H9 (cell line): ENCODE measurements around the gene TMEM151A. TPM values are rescaled to one million over a fixed set of nuclear protein-coding genes. Genes with fewer than 3 reads are reported as not detected.

Experiments
- DNase-seq: peaks from one replicate; pipeline ENCODE4 v3.0.0-alpha.2; 2017
- H2AFZ ChIP-seq: one replicate; pipeline ENCODE4 v1.6.1; 2013; ENCODE audit warnings: mild to moderate bottlenecking, low read length, control low read depth, moderate library complexity
- H2AK5ac ChIP-seq: 2 replicates; pipeline ENCODE4 v1.6.1; 2013; ENCODE audit warnings: low read length, control low read depth, mixed read lengths; ENCODE audit not compliant: insufficient read length
- H2BK120ac ChIP-seq: one replicate; pipeline ENCODE4 v1.6.1; 2013; ENCODE audit warnings: low read depth, mild to moderate bottlenecking, low read length, control low read depth, inconsistent platforms; ENCODE audit not compliant: poor library complexity, severe bottlenecking
- H2BK12ac ChIP-seq: 2 replicates; pipeline ENCODE4 v1.6.1; 2013; ENCODE audit warnings: low read length, control low read depth, mixed read lengths, low read depth; ENCODE audit not compliant: insufficient read length
- H2BK15ac ChIP-seq: 2 replicates; pipeline ENCODE4 v1.6.1; 2013; ENCODE audit warnings: low read depth, low read length, control low read depth
- H2BK20ac ChIP-seq: one replicate; pipeline ENCODE4 v1.6.1; 2013; ENCODE audit warnings: low read depth, mild to moderate bottlenecking, low read length, control low read depth, inconsistent platforms; ENCODE audit not compliant: poor library complexity, severe bottlenecking
- H2BK5ac ChIP-seq: 2 replicates; pipeline ENCODE4 v1.6.1; 2013; ENCODE audit warnings: low read length, control low read depth, mixed read lengths; ENCODE audit not compliant: insufficient read length
- H3K14ac ChIP-seq: 2 replicates; pipeline ENCODE4 v1.6.1; 2013; ENCODE audit warnings: low read length, control low read depth; ENCODE audit not compliant: insufficient read depth
- H3K18ac ChIP-seq: 2 replicates; pipeline ENCODE4 v1.6.1; 2013; ENCODE audit warnings: low read depth, mild to moderate bottlenecking, mixed read lengths, low read length, control low read depth; ENCODE audit not compliant: insufficient read length
- H3K23ac ChIP-seq: 2 replicates; pipeline ENCODE4 v1.6.1; 2013; ENCODE audit warnings: low read length, control low read depth, mixed read lengths, low read depth; ENCODE audit not compliant: insufficient read length
- H3K23me2 ChIP-seq: 2 replicates; pipeline ENCODE4 v1.6.1; 2013; ENCODE audit warnings: low read depth, mild to moderate bottlenecking, mixed read lengths, low read length, control low read depth; ENCODE audit not compliant: insufficient read length, poor library complexity, severe bottlenecking
- H3K27ac ChIP-seq: 2 replicates; pipeline ENCODE4 v1.5.1; 2013; ENCODE audit warnings: low read length, control low read depth, mixed read lengths, low read depth; ENCODE audit not compliant: insufficient read length
- H3K27me3 ChIP-seq: 2 replicates; pipeline ENCODE4 v1.6.1; 2013; ENCODE audit warnings: low read length, control low read depth, inconsistent platforms; ENCODE audit not compliant: insufficient read depth
- H3K4ac ChIP-seq: 2 replicates; pipeline ENCODE4 v1.6.1; 2013; ENCODE audit warnings: low read depth, mild to moderate bottlenecking, control low read depth, inconsistent platforms, low read length, moderate library complexity
- H3K4me1 ChIP-seq: 2 replicates; pipeline ENCODE4 v1.6.1; 2013; ENCODE audit warnings: low read length, control low read depth, inconsistent platforms; ENCODE audit not compliant: insufficient read depth
- H3K4me2 ChIP-seq: 2 replicates; pipeline ENCODE4 v1.6.1; 2013; ENCODE audit warnings: low read length, control low read depth, mixed read lengths; ENCODE audit not compliant: insufficient read length, insufficient read depth
- H3K56ac ChIP-seq: 2 replicates; pipeline ENCODE4 v1.6.1; 2013; ENCODE audit warnings: low read depth, mild to moderate bottlenecking, mixed read lengths, low read length, control low read depth; ENCODE audit not compliant: insufficient read length
- H3K79me1 ChIP-seq: 2 replicates; pipeline ENCODE4 v1.6.1; 2013; ENCODE audit warnings: low read depth, mild to moderate bottlenecking, moderate library complexity, low read length, control low read depth, inconsistent platforms; ENCODE audit not compliant: insufficient read depth, poor library complexity, severe bottlenecking
- H3K79me2 ChIP-seq: 2 replicates; pipeline ENCODE4 v1.6.1; 2013; ENCODE audit warnings: low read length, control low read depth, inconsistent platforms; ENCODE audit not compliant: insufficient read depth
- H3K9ac ChIP-seq: 2 replicates; pipeline ENCODE4 v1.6.1; 2013; ENCODE audit warnings: low read length, control low read depth, mixed read lengths; ENCODE audit not compliant: insufficient read length; ENCODE audit errors: extremely low read depth
- H3K9me3 ChIP-seq: one replicate; pipeline ENCODE4 v1.6.1; 2013; ENCODE audit warnings: low read depth, low read length, inconsistent platforms; ENCODE audit not compliant: control insufficient read depth
- H3T11ph ChIP-seq: one replicate; pipeline ENCODE4 v1.6.1; 2013; ENCODE audit warnings: mild to moderate bottlenecking, low read length, control low read depth, inconsistent platforms
- H4K20me1 ChIP-seq: one replicate; pipeline ENCODE4 v1.6.1; 2013; ENCODE audit not compliant: control insufficient read depth, insufficient read length, insufficient read depth
- H4K5ac ChIP-seq: 2 replicates; pipeline ENCODE4 v1.6.1; 2013; ENCODE audit warnings: low read depth, mild to moderate bottlenecking, mixed read lengths, low read length, control low read depth; ENCODE audit not compliant: insufficient read length
- H4K8ac ChIP-seq: replicated peaks from 2 replicates; pipeline ENCODE4 v1.6.1; 2013; ENCODE audit warnings: low read length, control low read depth, mixed read lengths, low read depth; ENCODE audit not compliant: insufficient read length
- H4K91ac ChIP-seq: 2 replicates; pipeline ENCODE4 v1.6.1; 2013; ENCODE audit warnings: low read depth, mild to moderate bottlenecking, moderate library complexity, mixed read lengths, low read length, control low read depth; ENCODE audit not compliant: insufficient read length
- H3K27ac Mint-ChIP-seq, 3 experiments: 2 replicates in 2 of 3; 3 replicates in 1 of 3; pipeline ENCODE4 v1.8.0; 2020 to 2021; ENCODE audit warnings: mixed read lengths in 3 of 3, mild to moderate bottlenecking in 1 of 3, moderate library complexity in 1 of 3
- H3K27me3 Mint-ChIP-seq: 2 replicates; pipeline ENCODE4 v1.8.0; 2021; ENCODE audit warnings: low read depth, mild to moderate bottlenecking, moderate library complexity, mixed read lengths
- H3K36me3 Mint-ChIP-seq, 3 experiments: 2 replicates in 2 of 3; 3 replicates in 1 of 3; pipeline ENCODE4 v1.8.0; 2020 to 2021; ENCODE audit warnings: low read depth in 3 of 3, mixed read lengths in 3 of 3; ENCODE audit not compliant: insufficient read depth in 1 of 3
- H3K4me1 Mint-ChIP-seq, 2 experiments: 2 replicates each; pipeline ENCODE4 v1.8.0; 2020; ENCODE audit warnings: mixed read lengths in 2 of 2
- H3K4me3 Mint-ChIP-seq, 2 experiments: 2 replicates in 1 of 2; 3 replicates in 1 of 2; pipeline ENCODE4 v1.8.0; 2020 to 2021; ENCODE audit warnings: mild to moderate bottlenecking in 2 of 2, mixed read lengths in 2 of 2, moderate library complexity in 1 of 2
- H3K9me3 Mint-ChIP-seq, 2 experiments: 2 replicates in 1 of 2; 3 replicates in 1 of 2; pipeline ENCODE4 v1.8.0; 2020; ENCODE audit warnings: mild to moderate bottlenecking in 2 of 2, mixed read lengths in 2 of 2, moderate library complexity in 1 of 2
- WGBS: extraction: QIAGEN DNeasy Blood & Tissue Kit; methylation state at CpG from one replicate; pipeline ENCODE4 v1.1.7; 2013; ENCODE audit warnings: missing lambda C conversion rate, low lambda C conversion rate, mixed read lengths; ENCODE audit not compliant: insufficient read length; ENCODE audit errors: extremely low coverage; 5-methylcytosine and 5-hydroxymethylcytosine counted together
- total RNA-seq: library from RNA; stranded (reverse); gene quantifications from 2 replicates; pipeline ENCODE4 v1.2.1, GENCODE V29; 2021
- TF ChIP-seq, protein P1 (sequence below): fragments of 200-600 bp; sonication (generic); conservative IDR thresholded peaks from 3 replicates; pipeline ENCODE4 v1.8.0; 2021; ENCODE audit warnings: antibody characterized with exemption, mild to moderate bottlenecking

TMEM151A gene
- total RNA-seq, 1 experiment from 2014 or later: 1.2 TPM

DNA sequence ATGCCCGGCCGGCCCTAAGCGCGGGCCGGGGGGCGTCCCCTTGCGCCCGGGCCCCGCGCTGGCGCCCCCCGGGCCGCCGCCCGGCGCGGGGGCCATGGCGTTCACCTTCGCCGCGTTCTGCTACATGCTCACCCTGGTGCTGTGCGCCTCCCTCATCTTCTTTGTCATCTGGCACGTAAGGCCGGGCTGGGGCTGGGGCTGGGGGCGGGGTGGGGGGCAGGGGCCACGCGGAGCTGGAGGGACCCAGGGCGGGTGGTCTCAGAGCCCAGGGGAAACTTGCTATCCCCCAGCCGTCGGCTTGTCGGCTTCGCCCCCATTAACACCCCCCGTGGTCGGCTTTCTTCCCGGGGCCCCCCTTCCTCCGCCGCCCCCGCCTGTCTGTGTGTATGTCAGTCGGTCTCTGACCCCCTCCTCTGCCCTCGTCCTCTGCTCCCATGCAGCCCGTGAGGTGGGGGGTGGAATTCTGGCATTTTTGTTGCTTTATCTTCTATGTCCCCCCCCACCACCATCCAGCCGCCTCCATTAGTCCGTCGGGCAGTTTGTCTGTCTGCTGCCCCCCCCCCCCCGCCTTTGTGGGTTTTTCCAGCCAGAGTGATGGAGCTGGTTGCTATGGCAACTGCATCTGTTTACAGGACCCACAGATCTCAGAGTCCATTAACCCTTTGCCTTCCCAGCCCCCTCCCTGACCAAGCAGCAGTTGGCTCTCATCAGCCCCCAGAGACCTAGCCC lies 13.2 kb upstream of the TMEM151A start:
- Histone ChIP-seq H2BK5ac (no peak overlapping the region), H3K23ac (no peak overlapping the region), H3K4me2 (peak overlapping the region; percentile 18), H4K5ac (no peak overlapping the region), H3K27ac (no peak overlapping the region), H3K4me1 (no peaks in the 10 kb centered on the region), H3T11ph (no peak overlapping the region), H3K23me2 (no peaks in the 10 kb centered on the region), H3K79me2 (no peaks in the 10 kb centered on the region), H3K9me3 (no peaks in the 10 kb centered on the region), H2BK12ac (no peak overlapping the region), H4K20me1 (no peaks in the 10 kb centered on the region), H3K4ac (no peak overlapping the region), H3K14ac (peak overlapping the region; percentile 47; the same call in 1 of the 2 replicates), H3K56ac (no peak overlapping the region), H4K8ac (no peak overlapping the region), H2BK15ac (no peak overlapping the region), H2BK120ac (no peak overlapping the region), H2BK20ac (no peak overlapping the region), H3K18ac (peak overlapping the region; percentile 78), H3K79me1 (no peaks in the 10 kb centered on the region), H2AFZ (no peak overlapping the region), H3K9ac (no peak overlapping the region), H3K27me3 (no peaks in the 10 kb centered on the region), H2AK5ac (no peak overlapping the region), H4K91ac (no peak overlapping the region)
- no peak for DNase-seq
- H3K9me3 Mint-ChIP-seq: no peaks in the 10 kb centered on the region
- WGBS: no CpG with 5 or more reads among the region's 45 CpGs
- H3K4me1 Mint-ChIP-seq: peaks cover 26 to 29% of the 10 kb centered on the region in 2 experiments
- peaks cover under 1 to 20% (median 19%) of the 10 kb centered on the region in 3 experiments; a peak in 6 of 7 replicates for H3K36me3 Mint-ChIP-seq
- peak overlapping the region; percentile 62 to 82 for H3K4me3 Mint-ChIP-seq
- TF ChIP-seq, protein P1, sequence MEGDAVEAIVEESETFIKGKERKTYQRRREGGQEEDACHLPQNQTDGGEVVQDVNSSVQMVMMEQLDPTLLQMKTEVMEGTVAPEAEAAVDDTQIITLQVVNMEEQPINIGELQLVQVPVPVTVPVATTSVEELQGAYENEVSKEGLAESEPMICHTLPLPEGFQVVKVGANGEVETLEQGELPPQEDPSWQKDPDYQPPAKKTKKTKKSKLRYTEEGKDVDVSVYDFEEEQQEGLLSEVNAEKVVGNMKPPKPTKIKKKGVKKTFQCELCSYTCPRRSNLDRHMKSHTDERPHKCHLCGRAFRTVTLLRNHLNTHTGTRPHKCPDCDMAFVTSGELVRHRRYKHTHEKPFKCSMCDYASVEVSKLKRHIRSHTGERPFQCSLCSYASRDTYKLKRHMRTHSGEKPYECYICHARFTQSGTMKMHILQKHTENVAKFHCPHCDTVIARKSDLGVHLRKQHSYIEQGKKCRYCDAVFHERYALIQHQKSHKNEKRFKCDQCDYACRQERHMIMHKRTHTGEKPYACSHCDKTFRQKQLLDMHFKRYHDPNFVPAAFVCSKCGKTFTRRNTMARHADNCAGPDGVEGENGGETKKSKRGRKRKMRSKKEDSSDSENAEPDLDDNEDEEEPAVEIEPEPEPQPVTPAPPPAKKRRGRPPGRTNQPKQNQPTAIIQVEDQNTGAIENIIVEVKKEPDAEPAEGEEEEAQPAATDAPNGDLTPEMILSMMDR: no peak
- peaks cover 23% of the 10 kb centered on the region for H3K27me3 Mint-ChIP-seq
- no peak overlapping the region; a peak in 1 of 7 replicates for H3K27ac Mint-ChIP-seq
